OCI-LY1 (cell line): ENCODE data around the gene TMEM63B.

Experiments
- EZH2 ChIP-seq: fragments of 200-600 bp; sonication (generic), shearing (Covaris generic); IDR thresholded peaks from 2 replicates; pipeline ENCODE4 v1.8.0; 2017; ENCODE audit warnings: borderline replicate concordance, mixed run types, mild to moderate bottlenecking, antibody characterized with exemption, low read length, moderate library complexity, mixed read lengths
- TF ChIP-seq, protein P1 (sequence below): fragments of 200-600 bp; sonication (generic), shearing (Covaris generic); IDR thresholded peaks from 2 replicates; pipeline ENCODE4 v1.5.1; 2017; ENCODE audit warnings: mild to moderate bottlenecking, antibody characterized with exemption, low read length, moderate library complexity, mixed read lengths

- no peak for TF ChIP-seq EZH2
- TF ChIP-seq, protein P1, sequence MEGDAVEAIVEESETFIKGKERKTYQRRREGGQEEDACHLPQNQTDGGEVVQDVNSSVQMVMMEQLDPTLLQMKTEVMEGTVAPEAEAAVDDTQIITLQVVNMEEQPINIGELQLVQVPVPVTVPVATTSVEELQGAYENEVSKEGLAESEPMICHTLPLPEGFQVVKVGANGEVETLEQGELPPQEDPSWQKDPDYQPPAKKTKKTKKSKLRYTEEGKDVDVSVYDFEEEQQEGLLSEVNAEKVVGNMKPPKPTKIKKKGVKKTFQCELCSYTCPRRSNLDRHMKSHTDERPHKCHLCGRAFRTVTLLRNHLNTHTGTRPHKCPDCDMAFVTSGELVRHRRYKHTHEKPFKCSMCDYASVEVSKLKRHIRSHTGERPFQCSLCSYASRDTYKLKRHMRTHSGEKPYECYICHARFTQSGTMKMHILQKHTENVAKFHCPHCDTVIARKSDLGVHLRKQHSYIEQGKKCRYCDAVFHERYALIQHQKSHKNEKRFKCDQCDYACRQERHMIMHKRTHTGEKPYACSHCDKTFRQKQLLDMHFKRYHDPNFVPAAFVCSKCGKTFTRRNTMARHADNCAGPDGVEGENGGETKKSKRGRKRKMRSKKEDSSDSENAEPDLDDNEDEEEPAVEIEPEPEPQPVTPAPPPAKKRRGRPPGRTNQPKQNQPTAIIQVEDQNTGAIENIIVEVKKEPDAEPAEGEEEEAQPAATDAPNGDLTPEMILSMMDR: peak; percentile 22; the same call in 1 of the 2 replicates
These were observed 13.9 kb upstream of the TMEM63B start for GRCh38 chr6:44113414-44113813.
